Measurements from ENCODE around the gene CARD6. TPM values are rescaled to one million over a fixed set of nuclear protein-coding genes. Genes with fewer than 3 reads are reported as not detected.

Gene CARD6
- total RNA-seq, 2 experiments from 2014 or later = 3.0 to 3.4 TPM

GRCh38 chr5:40829748-40830533 lies 11.2 kb upstream of the CARD6 start:
- peaks cover 86% of the 10 kb centered on the region for H3K36me3 Mint-ChIP-seq (ENCODE audit: low read depth)

DNA sequence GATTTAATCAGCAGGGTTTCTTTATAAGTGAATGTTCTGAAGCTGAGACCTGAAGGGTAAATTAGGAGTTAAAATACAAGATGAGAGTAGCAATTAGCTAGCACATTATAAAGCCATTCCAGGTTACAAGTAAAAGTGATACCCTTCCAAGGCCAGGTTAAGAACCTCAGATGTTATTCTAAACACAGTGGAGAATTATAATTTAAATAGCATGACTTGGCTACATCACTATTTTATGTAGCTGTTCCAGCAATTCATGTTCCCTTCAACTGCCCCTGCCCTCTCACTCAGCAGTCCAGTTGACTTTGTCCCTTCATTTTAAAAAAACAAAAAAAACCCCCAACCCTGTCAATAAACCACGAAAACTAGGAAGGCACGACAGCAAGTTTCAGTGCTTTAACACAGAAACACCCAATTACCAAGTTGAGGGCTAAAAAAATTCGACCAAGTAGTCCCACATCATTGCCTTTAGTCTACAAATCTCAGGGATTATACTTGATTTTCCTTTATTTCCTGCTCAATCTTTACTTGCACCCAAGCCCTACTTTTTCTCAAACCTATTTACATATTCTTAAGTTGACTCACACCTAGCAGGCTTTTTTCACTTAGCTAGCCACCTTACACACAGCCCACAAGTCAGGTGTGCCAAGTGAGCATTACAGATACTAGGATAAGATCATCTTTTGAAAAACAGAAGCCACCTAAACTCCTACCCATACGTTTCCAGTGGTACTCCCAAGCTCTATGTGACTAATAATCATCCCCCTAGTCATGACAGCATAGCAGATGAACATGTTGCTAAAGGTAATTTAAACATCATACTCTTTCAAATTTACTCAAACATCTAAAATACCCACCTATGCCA lies 9.6 kb upstream of the CARD6 start:
- peak overlapping the region; percentile 97 for H3K4me3 Mint-ChIP-seq
- peak overlapping the region; percentile 66 for H3K27ac Mint-ChIP-seq
- ATAC-seq (no peak), DNase-seq (no peak)
- peaks cover 66% of the 10 kb centered on the region for H3K4me1 Mint-ChIP-seq (ENCODE audit: low read depth)
- H3K27me3 Mint-ChIP-seq (ENCODE audit: low read depth) = no peaks in the 10 kb centered on the region
- no peaks in the 10 kb centered on the region for H3K9me3 Mint-ChIP-seq (ENCODE audit: insufficient read depth)
- POLR2A ChIA-PET = interaction anchor here (1.2 to 1.8 kb wide), 4 partner anchors 24 to 150 kb away, joined by 3 to 8 read pairs (median 4); partner anchors contain the start of gene PRKAA1
- CTCF ChIA-PET = interaction anchor here (1.1 to 1.7 kb wide), 2 partner anchors 16 to 24 kb away, joined by 3 to 5 read pairs; no protein-coding TSS in a partner anchor
- H3K36me3 Mint-ChIP-seq (ENCODE audit: low read depth) = peaks cover 84% of the 10 kb centered on the region

More at GRCh38 chr5:40829748-40830533, 11.2 kb upstream of the CARD6 start:
- H3K4me1 Mint-ChIP-seq (ENCODE audit: low read depth) = peaks cover 51% of the 10 kb centered on the region
- no peak for ATAC-seq
- no peaks in the 10 kb centered on the region for H3K9me3 Mint-ChIP-seq (ENCODE audit: insufficient read depth)
- no peaks in the 10 kb centered on the region for H3K27me3 Mint-ChIP-seq (ENCODE audit: low read depth)
- ChIA-PET CTCF (no interaction called here), POLR2A (interaction anchor here (0.6 to 1.8 kb wide), 5 partner anchors 9 to 69 kb away, joined by 3 to 5 read pairs (median 3); no protein-coding TSS in a partner anchor)
- DNase-seq = no peak
- no peak overlapping the region for H3K4me3 Mint-ChIP-seq
- no peak overlapping the region for H3K27ac Mint-ChIP-seq

- no peak for DNase-seq
- Mint-ChIP-seq H3K36me3 (ENCODE audit: low read depth) (peaks cover 78% of the 10 kb centered on the region), H3K27me3 (ENCODE audit: low read depth) (no peaks in the 10 kb centered on the region), H3K4me3 (peak overlapping the region; percentile 97), H3K27ac (peak overlapping the region; percentile 66), H3K4me1 (ENCODE audit: low read depth) (peaks cover 68% of the 10 kb centered on the region), H3K9me3 (ENCODE audit: insufficient read depth) (no peaks in the 10 kb centered on the region)
- CTCF ChIA-PET = interaction anchor here (1.1 to 1.7 kb wide), 3 partner anchors 10 to 24 kb away, joined by 3 to 5 read pairs (median 3); no protein-coding TSS in a partner anchor
- no peak for ATAC-seq
- POLR2A ChIA-PET = interaction anchor here (0.7 to 1.6 kb wide), 5 partner anchors 34 to 151 kb away, joined by 3 to 8 read pairs (median 3); partner anchors contain the start of genes PRKAA1 and TTC33
These were observed 8.8 kb upstream of the CARD6 start for GRCh38 chr5:40832345-40832744.

- no peaks in the 10 kb centered on the region for H3K27me3 Mint-ChIP-seq (ENCODE audit: low read depth)
- peaks cover 66% of the 10 kb centered on the region for H3K4me1 Mint-ChIP-seq (ENCODE audit: low read depth)
- POLR2A ChIA-PET = interaction anchor here (0.9 to 1.5 kb wide), 3 partner anchors 11 to 78 kb away, joined by 3 to 4 read pairs (median 4); partner anchors contain the start of gene TTC33
- CTCF ChIA-PET = interaction anchor here (0.8 to 1.6 kb wide), 2 partner anchors 8 to 35 kb away, joined by 3 read pairs; partner anchors contain the start of gene PRKAA1
- H3K4me3 Mint-ChIP-seq = peak overlapping the region; percentile 97
- H3K36me3 Mint-ChIP-seq (ENCODE audit: low read depth) = peaks cover 63% of the 10 kb centered on the region
- H3K9me3 Mint-ChIP-seq (ENCODE audit: insufficient read depth) = no peaks in the 10 kb centered on the region
- peak overlapping the region; percentile 99 for H3K27ac Mint-ChIP-seq
- DNase-seq = no peak
- no peak for ATAC-seq
These were observed 7.4 kb upstream of the CARD6 start for GRCh38 chr5:40833712-40834229.

- Mint-ChIP-seq H3K36me3 (ENCODE audit: low read depth) (peaks cover 59% of the 10 kb centered on the region), H3K4me3 (peak overlapping the region; percentile 97), H3K27me3 (ENCODE audit: low read depth) (no peaks in the 10 kb centered on the region), H3K27ac (peak overlapping the region; percentile 99), H3K9me3 (ENCODE audit: insufficient read depth) (no peaks in the 10 kb centered on the region), H3K4me1 (ENCODE audit: low read depth) (peaks cover 64% of the 10 kb centered on the region)
- ChIA-PET CTCF (no interaction called here), POLR2A (interaction anchor here (0.9 to 1.5 kb wide), 9 partner anchors 8 to 429 kb away, joined by 3 to 5 read pairs (median 4); partner anchors contain the start of gene TTC33)
- peak; percentile 68 for DNase-seq
- ATAC-seq = peak; percentile 4
These were observed 6.7 kb upstream of the CARD6 start for GRCh38 chr5:40834391-40834848.

DNA sequence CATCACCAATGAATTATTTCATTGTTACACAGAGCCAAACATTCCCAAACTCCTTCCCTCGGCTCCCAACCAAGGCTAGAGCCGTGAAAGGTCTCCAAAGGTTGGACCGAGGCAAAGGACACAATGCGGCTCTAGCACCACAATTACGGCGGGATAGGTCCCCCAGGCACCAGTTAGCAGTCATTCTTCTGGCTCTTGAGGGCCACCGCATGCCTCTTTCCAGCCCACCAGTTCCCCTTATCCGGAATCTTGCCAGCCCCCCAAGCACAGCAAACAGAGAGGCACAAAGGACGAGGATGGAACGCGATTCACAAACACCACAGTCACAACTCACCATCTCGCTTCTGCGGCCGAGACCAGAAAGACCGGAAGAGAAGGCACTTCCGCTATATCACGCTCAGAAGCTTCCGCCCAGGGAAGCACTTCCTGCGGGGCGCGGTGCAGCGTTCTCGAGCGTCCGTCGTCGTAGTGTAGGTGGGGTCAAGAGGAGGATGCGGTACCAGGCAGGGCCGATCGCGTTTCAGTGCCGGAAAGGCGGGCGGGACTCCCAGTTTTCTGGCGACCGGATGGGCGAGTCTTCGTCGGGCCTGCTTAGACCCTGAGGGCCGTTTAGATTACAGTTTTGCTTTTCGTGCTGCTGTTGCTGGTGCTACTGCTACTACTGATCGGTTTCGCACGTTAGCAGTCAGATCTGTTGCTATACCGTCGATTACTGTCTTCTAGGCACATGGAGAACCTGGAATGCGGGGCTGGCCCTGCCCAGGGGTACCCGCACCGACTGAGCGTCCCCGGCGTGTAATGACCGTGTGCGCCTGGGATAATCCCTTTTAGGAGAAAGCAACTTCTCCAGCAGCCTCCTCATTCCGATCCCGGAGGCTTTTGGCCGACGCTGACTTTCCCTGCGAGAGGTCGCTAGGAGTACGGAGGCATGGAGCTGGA lies 6.0 kb upstream of the CARD6 start, which contains the start of gene RPL37:
Gene RPL37, minus strand, starts transcription at position 374 of the 939 bp plus-strand sequence. Its CDS starts 37 bp downstream, at position 337.
- POLR2A ChIA-PET = interaction anchor here (0.7 to 1.5 kb wide), 12 partner anchors 9 to 429 kb away, joined by 3 to 7 read pairs (median 4); partner anchors contain the start of genes PRKAA1 and TTC33
- Mint-ChIP-seq H3K9me3 (ENCODE audit: insufficient read depth) (no peaks in the 10 kb centered on the region), H3K4me1 (ENCODE audit: low read depth) (peaks cover 61% of the 10 kb centered on the region), H3K36me3 (ENCODE audit: low read depth) (peaks cover 53% of the 10 kb centered on the region), H3K27ac (peak within 1 kb of the TSS; percentile 99), H3K27me3 (ENCODE audit: low read depth) (no peaks in the 10 kb centered on the region), H3K4me3 (peak within 1 kb of the TSS; percentile 97)
- DNase-seq (peak; percentile 96), ATAC-seq (peak; percentile 98)
- CTCF ChIA-PET = no interaction called here

GRCh38 chr5:40838086-40838485 lies 3.1 kb upstream of the CARD6 start:
- POLR2A ChIA-PET = no interaction called here
- no peak for DNase-seq

GRCh38 chr5:40842351-40842750 lies 1.2 kb downstream of the CARD6 start:
- Mint-ChIP-seq H3K9me3 (ENCODE audit: insufficient read depth) (no peaks in the 10 kb centered on the region), H3K27me3 (ENCODE audit: low read depth) (peaks cover 7% of the 10 kb centered on the region), H3K4me3 (no peak overlapping the region), H3K27ac (no peak overlapping the region), H3K36me3 (ENCODE audit: low read depth) (peaks cover 10% of the 10 kb centered on the region), H3K4me1 (ENCODE audit: low read depth) (peaks cover 28% of the 10 kb centered on the region)
- CTCF ChIA-PET = interaction anchor here (0.6 to 1.0 kb wide), 2 partner anchors 10 to 71 kb away, joined by 3 read pairs; no protein-coding TSS in a partner anchor
- no peak for ATAC-seq
- no peak for DNase-seq
- POLR2A ChIA-PET = no interaction called here

More at GRCh38 chr5:40838086-40838485, 3.1 kb upstream of the CARD6 start:
- peaks cover 3% of the 10 kb centered on the region for H3K27me3 Mint-ChIP-seq (ENCODE audit: low read depth)
- CTCF ChIA-PET = no interaction called here
- ATAC-seq = no peak
- H3K4me3 Mint-ChIP-seq = no peak overlapping the region
- H3K4me1 Mint-ChIP-seq (ENCODE audit: low read depth) = peaks cover 55% of the 10 kb centered on the region
- H3K9me3 Mint-ChIP-seq (ENCODE audit: insufficient read depth) = no peaks in the 10 kb centered on the region
- H3K36me3 Mint-ChIP-seq (ENCODE audit: low read depth) = peaks cover 28% of the 10 kb centered on the region
- H3K27ac Mint-ChIP-seq = no peak overlapping the region

- ChIA-PET CTCF (interaction anchor here (0.6 kb wide), 1 partner anchor 34 kb away, joined by 3 read pairs; no protein-coding TSS in a partner anchor), POLR2A (interaction anchor here (1.5 kb wide), 1 partner anchor 9 kb away, joined by 4 read pairs; the partner anchor contains the start of gene RPL37)
- Mint-ChIP-seq H3K4me1 (ENCODE audit: low read depth) (peaks cover 15% of the 10 kb centered on the region), H3K4me3 (no peak overlapping the region), H3K27ac (no peak overlapping the region), H3K27me3 (ENCODE audit: low read depth) (peaks cover 10% of the 10 kb centered on the region), H3K9me3 (ENCODE audit: insufficient read depth) (no peaks in the 10 kb centered on the region), H3K36me3 (ENCODE audit: low read depth) (peaks cover 7% of the 10 kb centered on the region)
- DNase-seq (no peak), ATAC-seq (no peak)
These were observed 3.4 kb downstream of the CARD6 start for GRCh38 chr5:40844565-40844964.

GRCh38 chr5:40846371-40846770 lies 5.2 kb downstream of the CARD6 start:
- CTCF ChIA-PET = no interaction called here
- POLR2A ChIA-PET = interaction anchor here (0.7 kb wide), 1 partner anchor 11 kb away, joined by 4 read pairs; the partner anchor contains the start of gene RPL37
- ATAC-seq (no peak), DNase-seq (no peak)
- peaks cover 7% of the 10 kb centered on the region for H3K4me1 Mint-ChIP-seq (ENCODE audit: low read depth)
- no peak overlapping the region for H3K27ac Mint-ChIP-seq
- H3K36me3 Mint-ChIP-seq (ENCODE audit: low read depth) = peaks cover 6% of the 10 kb centered on the region
- no peaks in the 10 kb centered on the region for H3K9me3 Mint-ChIP-seq (ENCODE audit: insufficient read depth)
- no peak overlapping the region for H3K4me3 Mint-ChIP-seq
- peaks cover 9% of the 10 kb centered on the region for H3K27me3 Mint-ChIP-seq (ENCODE audit: low read depth)

Data from activated CD8-positive, alpha-beta T cell treated with anti-CD3 and anti-CD28 coated beads, Interleukin-2, amount 10 ng/mL, durations not matched to agents 7 days and 5 days (primary cell).